Retinal pigment epithelial cell (primary cell): ENCODE results near the gene SUCO.

Source experiments
- DNase-seq: peaks from one replicate; pipeline ENCODE4 v3.0.0-alpha.2; 2010; ENCODE audit warnings: low read depth
- H3K4me3 ChIP-seq: 2 replicates; pipeline ENCODE4 v1.5.1; 2011; ENCODE audit warnings: mild to moderate bottlenecking, low read length, control low read depth, moderate library complexity
- TF ChIP-seq, protein P1 (sequence below): conservative IDR thresholded peaks from 2 replicates; pipeline ENCODE4 v1.5.1; 2011; ENCODE audit warnings: low read depth, low read length, control low read depth, inconsistent platforms

The SUCO gene

DNA sequence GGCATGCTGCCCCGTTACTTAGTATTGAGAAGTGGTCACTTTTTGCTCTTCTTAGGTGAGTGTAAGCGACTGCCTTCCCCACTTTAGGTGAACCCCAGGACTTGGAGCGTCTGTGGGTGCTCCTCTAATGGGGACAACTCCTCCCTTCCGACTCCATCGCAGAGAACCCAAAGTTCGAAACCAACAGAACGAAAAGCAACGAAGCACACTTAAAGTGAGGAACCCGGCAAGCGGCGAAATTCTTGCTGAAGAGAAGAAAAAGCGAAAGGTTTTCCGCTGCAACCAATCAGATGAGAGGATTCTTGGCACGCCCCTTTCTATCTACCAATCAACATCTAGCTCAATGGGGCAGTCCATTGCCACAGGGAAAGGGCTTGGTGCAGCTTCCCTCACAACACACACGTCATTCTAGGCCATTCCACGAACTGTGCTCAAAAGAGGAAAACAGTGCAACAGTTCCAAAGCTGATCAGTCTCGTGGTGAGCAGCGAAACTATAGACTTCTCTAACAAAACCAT, 709 bp upstream of the SUCO start:
- TF ChIP-seq, protein P1, sequence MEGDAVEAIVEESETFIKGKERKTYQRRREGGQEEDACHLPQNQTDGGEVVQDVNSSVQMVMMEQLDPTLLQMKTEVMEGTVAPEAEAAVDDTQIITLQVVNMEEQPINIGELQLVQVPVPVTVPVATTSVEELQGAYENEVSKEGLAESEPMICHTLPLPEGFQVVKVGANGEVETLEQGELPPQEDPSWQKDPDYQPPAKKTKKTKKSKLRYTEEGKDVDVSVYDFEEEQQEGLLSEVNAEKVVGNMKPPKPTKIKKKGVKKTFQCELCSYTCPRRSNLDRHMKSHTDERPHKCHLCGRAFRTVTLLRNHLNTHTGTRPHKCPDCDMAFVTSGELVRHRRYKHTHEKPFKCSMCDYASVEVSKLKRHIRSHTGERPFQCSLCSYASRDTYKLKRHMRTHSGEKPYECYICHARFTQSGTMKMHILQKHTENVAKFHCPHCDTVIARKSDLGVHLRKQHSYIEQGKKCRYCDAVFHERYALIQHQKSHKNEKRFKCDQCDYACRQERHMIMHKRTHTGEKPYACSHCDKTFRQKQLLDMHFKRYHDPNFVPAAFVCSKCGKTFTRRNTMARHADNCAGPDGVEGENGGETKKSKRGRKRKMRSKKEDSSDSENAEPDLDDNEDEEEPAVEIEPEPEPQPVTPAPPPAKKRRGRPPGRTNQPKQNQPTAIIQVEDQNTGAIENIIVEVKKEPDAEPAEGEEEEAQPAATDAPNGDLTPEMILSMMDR: no peak
- H3K4me3 ChIP-seq: peak overlapping the region; percentile 89
- peak; percentile 95 for DNase-seq

DNA sequence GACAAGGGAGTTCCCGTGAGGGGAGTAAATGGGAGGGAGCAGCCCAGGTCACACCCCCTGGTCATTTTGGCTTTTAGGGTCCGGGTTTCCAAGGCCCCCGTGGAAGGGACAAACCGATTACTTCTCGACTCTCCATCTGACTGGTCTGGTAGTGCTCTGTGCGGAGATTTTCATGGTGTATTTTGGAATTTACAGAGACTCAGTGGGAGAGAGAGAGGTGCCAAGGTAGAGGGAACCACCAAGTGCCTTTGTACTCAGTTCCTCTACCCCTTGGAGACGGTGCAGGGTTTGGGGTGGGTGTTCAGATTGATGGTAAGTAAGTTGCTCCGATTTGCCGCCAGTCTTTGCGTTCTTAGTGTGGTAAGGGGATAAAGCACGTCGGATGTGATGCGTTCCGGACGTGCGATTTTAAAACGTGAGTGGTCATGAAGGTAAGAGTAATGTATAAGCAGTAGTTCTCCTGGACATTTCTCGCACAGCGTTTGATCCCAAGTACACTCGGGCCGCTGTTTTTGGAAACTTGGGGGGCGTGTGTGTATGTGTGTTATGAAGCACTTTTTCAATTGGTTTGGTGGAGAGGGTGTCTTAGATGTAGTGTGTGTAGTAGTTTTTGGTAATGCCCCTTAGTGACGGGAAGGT, 682 bp downstream of the SUCO start:
- H3K4me3 ChIP-seq: peak overlapping the region; percentile 83
- TF ChIP-seq, protein P1: no peak
- no peak for DNase-seq

GRCh38 chr1:172536256-172536655, 3.3 kb downstream of the SUCO start:
- TF ChIP-seq, protein P1: no peak
- no peak overlapping the region for H3K4me3 ChIP-seq
- DNase-seq: no peak

DNA sequence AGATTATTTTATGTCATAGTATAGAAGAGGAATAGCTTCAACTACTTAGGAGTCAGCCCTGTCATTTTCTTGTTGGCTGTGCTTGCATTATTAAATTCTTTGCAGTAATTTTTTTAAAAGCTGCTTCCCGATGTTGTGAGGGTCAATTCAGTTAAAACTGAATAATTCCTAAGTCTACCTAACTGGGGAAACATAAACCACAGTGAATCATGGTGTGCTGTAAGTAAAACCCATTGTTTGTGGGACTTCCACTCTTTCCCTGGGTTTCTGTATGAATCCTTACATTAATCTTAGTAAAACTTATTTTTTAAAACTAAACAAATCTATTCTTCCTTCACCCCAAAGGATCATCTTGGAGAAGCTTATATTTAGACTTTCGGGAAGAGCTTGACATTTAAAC, 4.4 kb downstream of the SUCO start:
- TF ChIP-seq, protein P1: no peak
- H3K4me3 ChIP-seq: no peak overlapping the region
- no peak for DNase-seq

DNA sequence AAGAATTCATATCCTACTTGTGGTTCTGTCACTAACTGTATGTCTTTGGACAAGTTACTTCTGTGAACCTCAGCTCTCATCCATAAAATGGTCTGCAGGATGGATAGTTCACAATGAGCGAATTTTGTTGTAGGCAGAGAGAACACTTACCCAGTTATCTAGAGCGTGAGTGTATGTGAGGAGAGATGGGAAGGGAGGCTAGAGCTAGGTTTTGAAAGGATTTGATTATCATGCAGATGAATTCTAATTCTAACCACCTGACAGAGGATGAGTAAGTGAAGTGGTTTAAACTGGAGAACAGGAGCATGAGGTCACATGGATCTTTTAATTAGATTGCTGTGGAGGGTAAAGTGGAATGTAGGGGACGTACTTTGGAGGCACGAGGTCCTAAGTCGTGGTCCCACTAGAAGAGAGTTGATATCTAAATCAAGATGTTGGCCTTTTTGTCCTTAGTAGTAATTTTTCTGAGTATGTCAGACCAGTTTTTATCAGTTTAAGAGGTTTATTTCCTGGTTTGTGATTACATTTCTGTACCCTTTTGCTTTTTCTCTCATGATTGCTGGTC, 5.0 kb downstream of the SUCO start:
- TF ChIP-seq, protein P1: no peak
- DNase-seq: no peak
- H3K4me3 ChIP-seq: no peak overlapping the region

GRCh38 chr1:172540635-172541034, 7.7 kb downstream of the SUCO start:
- TF ChIP-seq, protein P1: no peak
- H3K4me3 ChIP-seq: no peak overlapping the region
- no peak for DNase-seq
